ENCODE data around the gene LAP3.
"Not testable (repeated sequence)": the region's sequence is repeated elsewhere in the genome, so short reads cannot be mapped to it uniquely, and the experiment has no call there.

LAP3 gene

GRCh38 chr4:17562157-17562556, 14.8 kb upstream of the LAP3 start:
- DNase-seq = no peak

GRCh38 chr4:17565846-17566245, 11.2 kb upstream of the LAP3 start:
- DNase-seq = no peak

GRCh38 chr4:17567271-17567670, 9.7 kb upstream of the LAP3 start:
- DNase-seq = no peak

GRCh38 chr4:17574206-17574605, 2.8 kb upstream of the LAP3 start:
- no peak for DNase-seq

- not testable (repeated sequence) for DNase-seq
Measured at GRCh38 chr4:17575177-17575576, 1.8 kb upstream of the LAP3 start.

- peak; percentile 50 for DNase-seq
Measured at GRCh38 chr4:17577665-17578481, 875 bp downstream of the LAP3 start.

- peak; percentile 5 for DNase-seq
Measured at GRCh38 chr4:17578482-17578891, 1.5 kb downstream of the LAP3 start.

- no peak for DNase-seq
Measured at GRCh38 chr4:17580969-17581368, 4.0 kb downstream of the LAP3 start.

GRCh38 chr4:17583276-17583675, 6.3 kb downstream of the LAP3 start:
- no peak for DNase-seq

GRCh38 chr4:17583941-17584340, 6.9 kb downstream of the LAP3 start:
- DNase-seq = no peak

GRCh38 chr4:17584521-17585213, 7.7 kb downstream of the LAP3 start:
- no peak for DNase-seq

GRCh38 chr4:17587094-17587822, 10.3 kb downstream of the LAP3 start:
- DNase-seq = no peak

GRCh38 chr4:17589355-17589754, 12.4 kb downstream of the LAP3 start:
- no peak for DNase-seq

- no peak for DNase-seq
Measured at GRCh38 chr4:17595471-17596005, 18.5 kb downstream of the LAP3 start.

- DNase-seq = peak; percentile 6
Measured at GRCh38 chr4:17597517-17597916, 20.5 kb downstream of the LAP3 start.

GRCh38 chr4:17599826-17600225, 22.8 kb downstream of the LAP3 start:
- DNase-seq = no peak

- no peak for DNase-seq
Measured at GRCh38 chr4:17605236-17605635, 28.2 kb downstream of the LAP3 start.

GRCh38 chr4:17613761-17614415, 36.9 kb downstream of the LAP3 start:
- DNase-seq = no peak

GRCh38 chr4:17614416-17615299, 37.7 kb downstream of the LAP3 start, which contains the start of gene MED28:
MED28 (plus strand) TSS chr4:17614641; CDS start chr4:17614655, 14 bp downstream.
- DNase-seq = peak; percentile 97

- DNase-seq = no peak
Measured at GRCh38 chr4:17616283-17616682, 39.3 kb downstream of the LAP3 start.

- DNase-seq = no peak
Measured at GRCh38 chr4:17618926-17619325, 41.9 kb downstream of the LAP3 start.

Data from activated CD4-positive, alpha-beta T cell treated with anti-CD3 and anti-CD28 coated beads for 48 hours (primary cell).